GM12878 (cell line): ENCODE results near the gene LSAMP.

Source experiments
- BHLHE40 ChIP-seq, 2 experiments: fragments of 450-650 bp in 1 of 2; IDR thresholded peaks; 2 replicates each; pipeline ENCODE4 v1.6.1; 2011 to 2017; ENCODE audit warnings: low read depth in 2 of 2, borderline replicate concordance in 1 of 2, improper control_type of control experiment in 1 of 2, low read length in 1 of 2, mild to moderate bottlenecking in 1 of 2
- EZH2 ChIP-seq: IDR thresholded peaks from 2 replicates; pipeline ENCODE4 v1.6.1; 2012; ENCODE audit warnings: low read depth, mild to moderate bottlenecking, control low read depth, inconsistent platforms, low read length, borderline replicate concordance; ENCODE audit not compliant: control insufficient read depth
- GABPA ChIP-seq: IDR thresholded peaks from 2 replicates; pipeline ENCODE4 v1.6.1; 2014; ENCODE audit warnings: antibody characterized with exemption, low read depth, mild to moderate bottlenecking, inconsistent platforms
- JUND ChIP-seq: IDR thresholded peaks from 2 replicates; pipeline ENCODE4 v1.6.1; 2012; ENCODE audit warnings: low read depth, mild to moderate bottlenecking, low read length, improper control_type of control experiment, moderate library complexity
- NR2C2 ChIP-seq: IDR thresholded peaks from 2 replicates; pipeline ENCODE4 v1.6.1; 2011; ENCODE audit warnings: borderline replicate concordance, low read depth; ENCODE audit not compliant: control insufficient read depth, insufficient read length
- SIX5 ChIP-seq: IDR thresholded peaks from 2 replicates; pipeline ENCODE4 v1.6.1; 2011; ENCODE audit warnings: mild to moderate bottlenecking, low read depth, low read length, moderate library complexity; ENCODE audit not compliant: severe bottlenecking
- ZNF274 ChIP-seq: IDR thresholded peaks from one replicate; pipeline ENCODE4 v1.8.0; 2011; ENCODE audit not compliant: insufficient read length, insufficient read depth
- TF ChIP-seq, protein P1 (sequence below): IDR thresholded peaks from 2 replicates; pipeline ENCODE4 v1.6.1; 2012; ENCODE audit warnings: mild to moderate bottlenecking, low read depth, low read length

DNA sequence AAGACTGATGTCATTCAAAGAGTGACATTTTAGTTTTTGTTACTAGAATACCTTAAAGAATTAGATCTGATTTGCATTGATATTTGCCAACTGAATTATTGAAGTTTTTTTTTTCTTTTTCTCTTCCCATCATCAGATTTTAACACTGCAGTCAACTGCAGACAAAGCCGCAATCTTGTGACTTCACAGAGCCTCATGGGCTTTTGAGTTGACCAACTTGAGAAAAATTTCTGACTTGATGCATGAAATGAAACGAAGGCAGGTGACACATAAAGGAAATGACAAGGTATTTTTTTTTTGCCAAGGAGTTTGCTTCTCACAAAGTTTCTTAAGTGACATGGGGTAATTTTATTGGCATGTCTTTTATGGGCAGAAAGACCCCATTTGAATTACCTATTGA is 438.3 kb downstream of the LSAMP start:
- no peak for TF ChIP-seq SIX5
- TF ChIP-seq JUND: no peak
- TF ChIP-seq, protein P1, sequence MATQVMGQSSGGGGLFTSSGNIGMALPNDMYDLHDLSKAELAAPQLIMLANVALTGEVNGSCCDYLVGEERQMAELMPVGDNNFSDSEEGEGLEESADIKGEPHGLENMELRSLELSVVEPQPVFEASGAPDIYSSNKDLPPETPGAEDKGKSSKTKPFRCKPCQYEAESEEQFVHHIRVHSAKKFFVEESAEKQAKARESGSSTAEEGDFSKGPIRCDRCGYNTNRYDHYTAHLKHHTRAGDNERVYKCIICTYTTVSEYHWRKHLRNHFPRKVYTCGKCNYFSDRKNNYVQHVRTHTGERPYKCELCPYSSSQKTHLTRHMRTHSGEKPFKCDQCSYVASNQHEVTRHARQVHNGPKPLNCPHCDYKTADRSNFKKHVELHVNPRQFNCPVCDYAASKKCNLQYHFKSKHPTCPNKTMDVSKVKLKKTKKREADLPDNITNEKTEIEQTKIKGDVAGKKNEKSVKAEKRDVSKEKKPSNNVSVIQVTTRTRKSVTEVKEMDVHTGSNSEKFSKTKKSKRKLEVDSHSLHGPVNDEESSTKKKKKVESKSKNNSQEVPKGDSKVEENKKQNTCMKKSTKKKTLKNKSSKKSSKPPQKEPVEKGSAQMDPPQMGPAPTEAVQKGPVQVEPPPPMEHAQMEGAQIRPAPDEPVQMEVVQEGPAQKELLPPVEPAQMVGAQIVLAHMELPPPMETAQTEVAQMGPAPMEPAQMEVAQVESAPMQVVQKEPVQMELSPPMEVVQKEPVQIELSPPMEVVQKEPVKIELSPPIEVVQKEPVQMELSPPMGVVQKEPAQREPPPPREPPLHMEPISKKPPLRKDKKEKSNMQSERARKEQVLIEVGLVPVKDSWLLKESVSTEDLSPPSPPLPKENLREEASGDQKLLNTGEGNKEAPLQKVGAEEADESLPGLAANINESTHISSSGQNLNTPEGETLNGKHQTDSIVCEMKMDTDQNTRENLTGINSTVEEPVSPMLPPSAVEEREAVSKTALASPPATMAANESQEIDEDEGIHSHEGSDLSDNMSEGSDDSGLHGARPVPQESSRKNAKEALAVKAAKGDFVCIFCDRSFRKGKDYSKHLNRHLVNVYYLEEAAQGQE: no peak
- TF ChIP-seq BHLHE40 (IDR thresholded peaks at IDR 0.05; ENCODE audit: borderline replicate concordance in 1 of 2, low read depth in 2 of 2, low read length in 1 of 2): peak in 1 of 2 experiments; percentile 51; a peak in 1 of 4 replicates
- no peak for TF ChIP-seq NR2C2
- TF ChIP-seq GABPA: no peak
- TF ChIP-seq ZNF274: no peak
- no peak for TF ChIP-seq EZH2
